SH-SY5Y (cell line): ENCODE results near the gene RILPL2.

ENCODE experiments used
- GATA2 ChIP-seq: IDR thresholded peaks from 2 replicates; pipeline ENCODE4 v1.6.1; 2011; ENCODE audit warnings: mild to moderate bottlenecking, low read depth, low read length
- GATA3 ChIP-seq: IDR thresholded peaks from 2 replicates; pipeline ENCODE4 v1.6.1; 2011; ENCODE audit warnings: low read depth, mild to moderate bottlenecking, low read length, moderate library complexity

DNA sequence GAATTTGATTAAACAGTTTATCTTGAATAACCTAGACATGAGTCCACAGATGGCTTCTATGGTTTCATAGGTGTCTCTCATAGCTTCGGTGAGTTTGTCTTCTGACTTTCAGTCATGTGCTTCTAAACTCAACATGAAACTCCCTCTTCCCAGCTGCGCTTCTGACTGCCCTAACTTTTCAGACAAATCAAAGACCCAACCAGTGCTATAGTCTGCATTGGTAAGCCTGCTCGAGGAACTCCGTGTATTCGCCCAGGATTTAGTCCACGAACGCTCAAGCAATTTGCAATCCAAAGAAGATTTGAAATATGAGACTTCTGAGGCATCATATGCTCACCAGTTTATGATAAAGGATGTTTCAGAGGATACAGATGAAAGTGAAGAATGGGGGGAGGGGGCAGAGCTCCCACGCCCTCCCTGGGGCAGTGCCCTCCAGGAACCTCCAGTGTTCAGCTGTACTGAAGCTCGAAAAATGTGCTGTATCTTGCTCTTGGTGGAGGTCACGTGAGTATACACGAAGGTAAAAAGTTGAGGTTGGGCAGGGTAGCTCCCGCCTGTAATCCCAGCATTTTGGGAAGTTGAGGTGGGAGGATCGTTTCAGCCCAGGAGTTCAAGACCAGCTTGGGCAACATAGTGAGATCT, 5.2 kb upstream of the RILPL2 start:
- TF ChIP-seq GATA3 (no peak), GATA2 (no peak)
